ENCODE measurements around the gene SRGAP2C. TPM values are rescaled to one million over a fixed set of nuclear protein-coding genes. Genes with fewer than 3 reads are reported as not detected.
"Not testable (repeated sequence)": the region's sequence is repeated elsewhere in the genome, so short reads cannot be mapped to it uniquely, and the experiment has no call there.

The SRGAP2C gene
- polyA plus RNA-seq, 1 experiment: 9.4 TPM

DNA sequence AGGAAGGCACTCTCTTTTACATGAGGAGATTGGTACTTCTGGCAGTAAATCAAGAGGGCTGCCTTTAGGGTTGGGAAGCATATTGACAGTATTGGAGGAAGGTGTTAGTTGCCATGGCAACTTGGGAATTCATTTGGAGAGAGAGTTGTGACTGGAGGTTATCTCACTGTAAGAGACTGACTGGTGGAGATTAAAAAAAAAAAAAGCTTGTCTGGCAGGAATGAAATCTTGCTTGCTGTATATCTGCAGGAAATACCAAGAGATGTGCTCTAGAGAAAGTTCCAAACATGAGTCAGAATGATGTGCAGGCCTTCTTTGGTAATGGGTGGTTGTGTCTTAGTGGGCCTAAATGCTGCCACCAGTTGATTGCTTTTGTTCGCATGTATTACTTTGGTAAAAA is 59.1 kb downstream of the SRGAP2C start:
- H3K4me3 ChIP-seq (ENCODE audit: low read depth, low read length); H3K27ac ChIP-seq (ENCODE audit: low read depth, low read length); POLR2A ChIA-PET; DNase-seq (ENCODE audit: low read depth, low spot score); CTCF ChIA-PET; H3K9me3 ChIP-seq (ENCODE audit: control insufficient read depth, insufficient read depth, low read length); H3K27me3 ChIP-seq (ENCODE audit: control insufficient read depth, insufficient read depth, low read length): not testable (repeated sequence)

DNA sequence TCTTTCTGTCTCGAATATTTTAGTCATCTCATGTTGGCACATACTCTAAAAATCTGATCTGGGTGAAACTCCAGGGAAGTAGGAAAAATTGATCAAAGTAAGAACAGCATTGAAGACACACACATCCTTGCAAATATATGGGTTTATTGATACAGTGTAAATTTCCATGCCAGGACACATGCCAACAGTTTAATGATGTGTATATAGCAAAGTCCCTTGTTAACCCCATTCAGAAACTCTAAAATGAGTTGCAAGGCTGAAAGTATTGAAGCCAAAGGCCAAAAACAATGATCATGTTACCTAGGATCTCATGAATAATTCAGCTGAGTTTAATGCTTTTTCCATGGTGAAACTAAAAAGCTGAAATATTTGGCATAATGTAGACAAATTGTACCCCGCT is 61.6 kb downstream of the SRGAP2C start:
- H3K27me3 ChIP-seq (ENCODE audit: control insufficient read depth, insufficient read depth, low read length); CTCF ChIA-PET; H3K9me3 ChIP-seq (ENCODE audit: control insufficient read depth, insufficient read depth, low read length); POLR2A ChIA-PET; DNase-seq (ENCODE audit: low read depth, low spot score); H3K4me3 ChIP-seq (ENCODE audit: low read depth, low read length); H3K27ac ChIP-seq (ENCODE audit: low read depth, low read length): not testable (repeated sequence)

DNA sequence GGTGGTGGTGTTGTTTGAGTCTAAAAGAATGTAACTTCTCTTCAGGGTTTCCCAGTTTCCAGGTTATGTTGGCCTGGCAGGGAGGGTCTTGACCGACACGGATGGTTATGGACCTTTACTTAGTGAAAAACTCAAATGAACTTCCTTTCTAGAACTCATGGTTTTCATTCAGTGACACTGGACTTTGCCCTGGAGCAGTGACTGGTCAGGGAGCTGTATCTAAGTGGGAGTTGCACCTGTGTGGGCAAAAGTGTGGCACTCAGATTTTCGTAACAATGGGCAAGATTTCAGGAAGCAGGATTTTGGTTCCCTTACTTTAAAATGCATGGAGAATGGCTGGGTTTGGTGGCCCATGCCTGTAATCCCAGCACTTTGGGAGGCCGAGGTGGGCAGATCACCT is 67.9 kb downstream of the SRGAP2C start:
- H3K27ac ChIP-seq (ENCODE audit: low read depth, low read length); DNase-seq (ENCODE audit: low read depth, low spot score); H3K9me3 ChIP-seq (ENCODE audit: control insufficient read depth, insufficient read depth, low read length); H3K4me3 ChIP-seq (ENCODE audit: low read depth, low read length); POLR2A ChIA-PET; H3K27me3 ChIP-seq (ENCODE audit: control insufficient read depth, insufficient read depth, low read length); CTCF ChIA-PET: not testable (repeated sequence)

DNA sequence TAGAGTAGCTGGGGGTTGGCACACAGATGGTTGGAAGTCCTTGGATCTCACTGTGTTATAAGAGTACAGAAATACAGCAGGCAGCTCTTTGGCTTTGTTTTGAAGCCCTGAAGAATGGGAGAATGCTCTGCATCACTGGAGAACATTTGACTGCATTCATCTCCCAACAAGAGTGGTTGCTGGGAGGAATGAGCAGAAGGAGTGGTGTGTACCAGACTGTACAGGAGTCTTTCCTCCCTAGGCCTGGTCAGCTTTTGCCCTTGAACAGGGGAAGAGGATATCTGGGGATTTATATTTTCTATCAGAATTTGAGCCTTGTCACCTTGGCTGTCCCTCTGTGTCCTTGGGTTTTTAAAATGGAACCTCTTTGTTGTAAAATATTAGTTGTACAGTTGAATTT is 69.8 kb downstream of the SRGAP2C start:
- POLR2A ChIA-PET, CTCF ChIA-PET: not testable (repeated sequence)

DNA sequence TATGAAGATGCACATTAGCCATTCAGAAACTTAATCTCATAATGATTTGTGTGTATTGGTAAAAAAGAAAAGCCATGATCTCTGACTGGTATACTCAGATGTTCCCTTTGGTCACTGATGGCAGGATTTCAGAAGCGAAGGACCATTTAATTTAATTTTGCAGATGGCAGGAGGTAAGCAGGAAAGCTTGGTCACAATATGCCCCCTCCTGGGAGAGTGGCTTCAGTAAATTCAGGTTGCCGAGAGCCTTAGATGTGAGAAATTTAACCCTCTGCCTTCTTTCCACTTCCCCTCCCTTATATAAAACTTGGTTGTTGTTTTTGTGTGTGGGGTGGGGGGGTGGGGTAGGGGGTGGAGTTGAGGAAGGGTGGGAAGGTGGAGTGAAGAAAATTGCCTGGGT is 72.9 kb downstream of the SRGAP2C start:
- H3K9me3 ChIP-seq (ENCODE audit: control insufficient read depth, insufficient read depth, low read length); CTCF ChIA-PET; POLR2A ChIA-PET; H3K27ac ChIP-seq (ENCODE audit: low read depth, low read length); H3K27me3 ChIP-seq (ENCODE audit: control insufficient read depth, insufficient read depth, low read length); DNase-seq (ENCODE audit: low read depth, low spot score); H3K4me3 ChIP-seq (ENCODE audit: low read depth, low read length): not testable (repeated sequence)

More for the DNA sequence above, 69.8 kb downstream of the SRGAP2C start:
- not testable (repeated sequence) for H3K4me3 ChIP-seq (ENCODE audit: low read depth, low read length); H3K27ac ChIP-seq (ENCODE audit: low read depth, low read length); H3K27me3 ChIP-seq (ENCODE audit: control insufficient read depth, insufficient read depth, low read length); DNase-seq (ENCODE audit: low read depth, low spot score); H3K9me3 ChIP-seq (ENCODE audit: control insufficient read depth, insufficient read depth, low read length)

DNA sequence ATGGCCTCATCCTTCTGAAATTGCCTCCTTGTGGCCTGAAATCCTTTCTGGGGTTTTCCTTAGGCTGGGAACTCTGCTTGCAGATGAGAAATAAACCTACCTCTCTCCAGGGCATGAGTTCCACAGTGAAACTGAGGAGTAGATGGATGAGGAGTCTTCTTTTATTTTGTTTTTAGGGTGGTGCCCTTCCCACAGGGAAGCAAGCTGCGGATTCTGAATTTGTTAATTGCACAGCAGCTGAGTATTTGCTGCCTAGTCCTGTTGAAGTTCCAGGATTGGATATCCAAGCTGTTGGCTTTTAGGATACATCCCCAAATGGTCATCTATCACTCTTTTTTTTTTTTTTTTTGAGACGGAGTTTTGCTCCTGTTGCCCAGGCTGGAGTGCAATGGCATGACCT is 73.4 kb downstream of the SRGAP2C start:
- POLR2A ChIA-PET; CTCF ChIA-PET; DNase-seq (ENCODE audit: low read depth, low spot score); H3K27ac ChIP-seq (ENCODE audit: low read depth, low read length); H3K9me3 ChIP-seq (ENCODE audit: control insufficient read depth, insufficient read depth, low read length); H3K4me3 ChIP-seq (ENCODE audit: low read depth, low read length); H3K27me3 ChIP-seq (ENCODE audit: control insufficient read depth, insufficient read depth, low read length): not testable (repeated sequence)

DNA sequence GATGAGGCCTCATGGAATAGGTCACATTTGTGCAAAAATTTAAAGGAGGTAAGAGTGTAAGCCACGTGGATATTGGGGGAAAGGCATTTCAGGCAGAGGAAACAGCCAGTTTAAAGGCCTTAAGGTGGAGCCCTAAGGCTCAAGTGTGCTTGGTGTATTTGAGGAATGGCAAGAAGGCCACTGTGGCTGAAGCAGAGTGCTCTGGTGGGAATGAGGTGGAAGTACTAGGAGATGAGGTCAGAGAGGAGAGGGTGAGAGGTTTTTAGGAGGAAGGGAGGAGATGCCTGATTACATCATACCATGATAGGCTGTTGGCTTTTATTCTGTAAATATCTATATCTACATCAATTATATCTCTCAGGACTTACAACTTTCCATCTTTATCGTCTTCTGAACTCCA is 75.4 kb downstream of the SRGAP2C start:
- H3K27ac ChIP-seq (ENCODE audit: low read depth, low read length); H3K9me3 ChIP-seq (ENCODE audit: control insufficient read depth, insufficient read depth, low read length); DNase-seq (ENCODE audit: low read depth, low spot score); H3K4me3 ChIP-seq (ENCODE audit: low read depth, low read length); POLR2A ChIA-PET; H3K27me3 ChIP-seq (ENCODE audit: control insufficient read depth, insufficient read depth, low read length); CTCF ChIA-PET: not testable (repeated sequence)

DNA sequence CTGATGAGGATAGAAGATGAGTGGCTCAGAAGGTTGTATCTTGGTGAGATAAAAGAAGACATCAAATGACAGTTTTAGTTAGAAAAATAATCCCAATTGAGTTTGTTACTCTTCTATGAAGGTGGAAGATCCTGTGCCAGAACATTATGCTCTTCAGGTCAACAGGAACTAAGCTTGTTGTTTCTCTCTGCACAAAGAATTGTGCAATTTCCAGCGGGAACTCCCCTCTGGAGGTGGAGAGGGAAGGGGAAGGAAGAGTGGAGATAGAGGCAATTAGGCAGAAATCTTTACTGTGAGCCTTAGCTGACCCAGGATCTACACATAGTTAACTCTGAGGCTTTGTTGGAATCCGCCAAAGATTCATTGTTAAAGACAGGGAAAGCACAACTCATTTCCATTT is 77.4 kb downstream of the SRGAP2C start:
- H3K4me3 ChIP-seq (ENCODE audit: low read depth, low read length); DNase-seq (ENCODE audit: low read depth, low spot score); H3K27me3 ChIP-seq (ENCODE audit: control insufficient read depth, insufficient read depth, low read length); POLR2A ChIA-PET; H3K9me3 ChIP-seq (ENCODE audit: control insufficient read depth, insufficient read depth, low read length); CTCF ChIA-PET; H3K27ac ChIP-seq (ENCODE audit: low read depth, low read length): not testable (repeated sequence)

DNA sequence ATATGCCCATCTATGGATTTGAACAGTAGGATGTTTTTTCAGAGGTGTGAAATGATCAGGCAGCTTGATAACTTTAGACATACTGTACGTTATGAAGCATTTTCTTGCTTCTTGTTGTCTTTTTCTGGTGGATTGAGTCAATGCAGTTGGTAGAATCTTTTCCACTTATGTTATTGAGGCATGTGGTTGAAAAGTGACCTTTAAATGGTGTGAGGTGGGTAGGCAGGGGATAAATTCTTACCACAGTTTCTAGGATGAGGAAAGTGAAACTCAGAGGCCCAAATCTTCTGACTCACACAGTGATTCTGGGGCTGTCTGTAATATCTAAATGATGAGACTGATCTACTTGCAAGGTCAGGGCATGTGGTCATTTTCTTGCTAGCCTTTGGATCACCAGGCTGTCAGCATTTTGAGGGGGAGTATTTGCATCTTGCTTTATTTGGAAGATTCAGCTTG is 79.0 kb downstream of the SRGAP2C start:
- CTCF ChIA-PET: not testable (repeated sequence)

DNA sequence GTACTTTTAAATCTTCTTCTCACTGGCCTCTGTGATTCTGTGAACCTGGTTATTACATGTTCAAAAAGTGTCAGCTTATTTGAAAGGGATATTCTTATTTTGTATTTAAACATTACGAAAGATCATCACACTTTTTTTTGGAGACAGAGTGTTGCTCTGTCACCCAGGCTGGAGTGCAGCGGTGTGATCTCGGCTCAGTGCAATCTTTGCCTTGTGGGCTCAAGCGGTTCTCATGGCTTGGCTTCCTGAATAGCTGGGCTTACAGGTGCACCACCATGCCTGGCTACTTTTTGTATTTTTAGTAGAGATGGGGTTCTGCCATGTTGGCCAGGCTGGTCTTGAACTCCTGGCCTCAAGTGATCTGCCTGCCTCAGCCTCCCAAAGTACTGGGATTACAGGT is 82.3 kb downstream of the SRGAP2C start:
- H3K9me3 ChIP-seq (ENCODE audit: control insufficient read depth, insufficient read depth, low read length); H3K27me3 ChIP-seq (ENCODE audit: control insufficient read depth, insufficient read depth, low read length); H3K4me3 ChIP-seq (ENCODE audit: low read depth, low read length); CTCF ChIA-PET; DNase-seq (ENCODE audit: low read depth, low spot score); H3K27ac ChIP-seq (ENCODE audit: low read depth, low read length); POLR2A ChIA-PET: not testable (repeated sequence)

More for the DNA sequence above, 79.0 kb downstream of the SRGAP2C start:
- H3K4me3 ChIP-seq (ENCODE audit: low read depth, low read length); H3K9me3 ChIP-seq (ENCODE audit: control insufficient read depth, insufficient read depth, low read length); POLR2A ChIA-PET; H3K27me3 ChIP-seq (ENCODE audit: control insufficient read depth, insufficient read depth, low read length); DNase-seq (ENCODE audit: low read depth, low spot score); H3K27ac ChIP-seq (ENCODE audit: low read depth, low read length): not testable (repeated sequence)

DNA sequence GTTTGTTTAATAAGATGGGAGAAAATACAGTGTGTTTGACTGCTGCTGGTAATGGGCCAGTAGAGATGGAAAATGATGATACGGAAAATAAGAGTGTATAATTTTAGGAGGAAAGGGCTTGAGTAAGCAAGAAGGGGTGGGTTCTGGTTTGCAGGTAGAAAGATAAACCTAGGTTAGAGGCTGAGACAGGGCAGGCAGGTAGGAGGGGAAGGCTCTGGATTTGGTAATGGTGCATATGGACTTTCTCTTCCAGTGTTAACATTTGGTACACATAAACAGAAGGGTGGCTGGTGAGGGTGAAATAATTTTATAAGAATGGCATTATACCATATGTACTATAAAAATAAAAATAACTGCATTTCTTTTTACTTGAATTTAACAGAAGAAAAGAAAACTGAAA is 84.5 kb downstream of the SRGAP2C start:
- H3K27me3 ChIP-seq (ENCODE audit: control insufficient read depth, insufficient read depth, low read length); H3K4me3 ChIP-seq (ENCODE audit: low read depth, low read length); DNase-seq (ENCODE audit: low read depth, low spot score); CTCF ChIA-PET; POLR2A ChIA-PET; H3K9me3 ChIP-seq (ENCODE audit: control insufficient read depth, insufficient read depth, low read length); H3K27ac ChIP-seq (ENCODE audit: low read depth, low read length): not testable (repeated sequence)

DNA sequence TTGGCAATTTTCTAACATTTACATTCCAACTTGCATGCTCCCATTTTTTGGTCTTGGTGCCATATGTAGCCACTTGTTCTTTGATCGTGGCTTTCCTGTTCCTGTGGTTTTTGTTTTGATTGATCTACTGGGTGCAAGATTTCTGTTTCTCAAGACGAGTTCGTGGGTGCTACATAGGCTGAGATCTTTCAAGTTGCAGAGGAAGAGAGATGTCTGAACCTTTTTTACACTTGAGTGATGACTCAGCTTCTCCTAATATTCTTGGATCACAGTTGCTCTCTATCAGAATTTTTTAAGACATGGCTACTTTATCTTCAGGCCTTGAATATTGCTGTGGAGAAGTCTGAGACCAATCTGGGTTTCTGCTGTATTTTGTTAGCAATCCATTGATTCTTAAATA is 85.2 kb downstream of the SRGAP2C start:
- DNase-seq (ENCODE audit: low read depth, low spot score); H3K27me3 ChIP-seq (ENCODE audit: control insufficient read depth, insufficient read depth, low read length); H3K9me3 ChIP-seq (ENCODE audit: control insufficient read depth, insufficient read depth, low read length); POLR2A ChIA-PET; H3K4me3 ChIP-seq (ENCODE audit: low read depth, low read length); CTCF ChIA-PET; H3K27ac ChIP-seq (ENCODE audit: low read depth, low read length): not testable (repeated sequence)

DNA sequence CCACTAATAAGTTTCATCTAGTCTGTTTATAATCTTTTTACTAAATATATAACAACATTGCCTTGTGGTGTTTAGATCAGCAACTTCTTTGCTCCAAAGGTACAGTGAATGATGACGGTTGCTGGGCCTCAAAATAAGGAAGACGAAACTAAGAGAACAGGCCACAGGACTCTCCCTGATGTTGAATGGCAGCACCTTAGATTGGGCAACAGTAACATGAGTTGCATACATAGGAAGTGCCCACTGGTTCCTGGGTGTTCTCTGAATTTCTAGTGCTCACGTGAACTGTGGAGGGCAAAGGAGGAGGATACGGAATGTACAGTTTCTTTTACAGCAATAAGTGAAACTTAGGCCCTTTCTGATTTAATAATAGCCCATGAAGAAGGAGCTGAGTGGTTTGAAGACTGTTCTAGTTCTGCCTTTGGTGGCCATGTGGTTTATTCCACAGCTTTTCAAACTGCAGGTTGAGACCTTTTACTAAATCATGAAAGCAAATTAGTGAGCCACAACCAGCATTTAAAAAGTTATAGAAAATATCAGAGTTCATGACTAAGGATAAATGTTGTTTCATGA is 86.5 kb downstream of the SRGAP2C start:
- H3K27me3 ChIP-seq (ENCODE audit: control insufficient read depth, insufficient read depth, low read length); DNase-seq (ENCODE audit: low read depth, low spot score); H3K27ac ChIP-seq (ENCODE audit: low read depth, low read length); H3K4me3 ChIP-seq (ENCODE audit: low read depth, low read length); POLR2A ChIA-PET; H3K9me3 ChIP-seq (ENCODE audit: control insufficient read depth, insufficient read depth, low read length); CTCF ChIA-PET: not testable (repeated sequence)
